Measurements from ENCODE around the gene SNRNP40.

DNA sequence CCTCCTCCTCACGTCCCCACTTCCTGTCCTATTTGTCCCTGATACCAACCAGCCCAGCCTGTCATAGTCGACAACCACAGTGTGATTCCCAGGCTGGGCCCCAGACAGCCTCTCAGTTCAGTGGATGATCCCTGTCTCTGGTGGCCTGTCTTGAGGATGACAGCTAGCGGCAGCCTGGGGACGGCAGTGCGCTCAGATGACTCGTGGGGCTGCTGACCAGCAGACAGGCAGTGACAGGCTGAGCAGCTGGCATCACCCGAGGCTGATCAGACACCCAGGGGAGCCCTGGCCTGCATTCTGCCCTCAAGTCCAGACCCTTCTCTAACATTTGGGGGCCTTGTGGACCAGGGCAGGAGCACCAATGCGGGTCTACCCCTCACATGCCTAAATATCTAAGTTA, 77.9 kb downstream of the SNRNP40 start:
- TF ChIP-seq POLR2A (IDR thresholded peaks at IDR 0.05) = no peak
- no peak for TF ChIP-seq CTCF (IDR thresholded peaks at IDR 0.05)
- no peak for TF ChIP-seq EP300 (IDR thresholded peaks at IDR 0.05; ENCODE audit: low read depth)
